DOHH2 (cell line): ENCODE results near the gene MAGEC3.

ENCODE experiments used
- EZH2phosphoT487 ChIP-seq: fragments of 200-600 bp; sonication (generic); IDR thresholded peaks from 2 replicates; pipeline ENCODE4 v1.6.1; 2017; ENCODE audit warnings: borderline replicate concordance, mild to moderate bottlenecking, antibody characterized with exemption, low read length, moderate library complexity, mixed read lengths
- TF ChIP-seq, protein P1 (sequence below): fragments of 200-600 bp; sonication (generic); IDR thresholded peaks from one replicate; pipeline ENCODE4 v1.5.1; 2014; ENCODE audit warnings: antibody characterized with exemption, mild to moderate bottlenecking, low read depth, low read length; ENCODE audit not compliant: poor library complexity, severe bottlenecking

DNA sequence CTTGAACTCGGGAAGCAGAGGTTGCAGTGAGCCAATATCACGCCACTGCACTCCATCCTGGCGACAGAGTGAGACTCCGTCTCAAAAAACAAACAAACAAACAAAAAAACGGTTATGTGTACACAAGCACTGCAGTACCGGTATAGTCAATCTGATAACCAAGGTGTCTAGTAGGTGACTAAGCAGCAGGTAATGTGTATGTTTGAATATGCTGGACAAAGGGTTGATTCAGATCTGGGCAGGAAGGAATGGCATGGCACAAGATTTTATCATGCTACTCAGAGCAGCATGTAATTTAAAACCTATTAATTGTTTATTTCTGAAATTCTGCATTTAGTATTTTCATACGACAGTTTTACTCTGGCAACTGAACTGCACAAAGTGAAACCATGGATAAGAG, 107.3 kb downstream of the MAGEC3 start:
- TF ChIP-seq, protein P1, sequence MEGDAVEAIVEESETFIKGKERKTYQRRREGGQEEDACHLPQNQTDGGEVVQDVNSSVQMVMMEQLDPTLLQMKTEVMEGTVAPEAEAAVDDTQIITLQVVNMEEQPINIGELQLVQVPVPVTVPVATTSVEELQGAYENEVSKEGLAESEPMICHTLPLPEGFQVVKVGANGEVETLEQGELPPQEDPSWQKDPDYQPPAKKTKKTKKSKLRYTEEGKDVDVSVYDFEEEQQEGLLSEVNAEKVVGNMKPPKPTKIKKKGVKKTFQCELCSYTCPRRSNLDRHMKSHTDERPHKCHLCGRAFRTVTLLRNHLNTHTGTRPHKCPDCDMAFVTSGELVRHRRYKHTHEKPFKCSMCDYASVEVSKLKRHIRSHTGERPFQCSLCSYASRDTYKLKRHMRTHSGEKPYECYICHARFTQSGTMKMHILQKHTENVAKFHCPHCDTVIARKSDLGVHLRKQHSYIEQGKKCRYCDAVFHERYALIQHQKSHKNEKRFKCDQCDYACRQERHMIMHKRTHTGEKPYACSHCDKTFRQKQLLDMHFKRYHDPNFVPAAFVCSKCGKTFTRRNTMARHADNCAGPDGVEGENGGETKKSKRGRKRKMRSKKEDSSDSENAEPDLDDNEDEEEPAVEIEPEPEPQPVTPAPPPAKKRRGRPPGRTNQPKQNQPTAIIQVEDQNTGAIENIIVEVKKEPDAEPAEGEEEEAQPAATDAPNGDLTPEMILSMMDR, result no peak
- TF ChIP-seq EZH2phosphoT487, result no peak
